Globus pallidus (tissue), 1 donor: ENCODE results near the gene KCNQ1OT1.
"Not testable (repeated sequence)": the region's sequence is repeated elsewhere in the genome, so short reads cannot be mapped to it uniquely, and the experiment has no call there.

Experiments
- DNase-seq: peaks from one replicate; pipeline ENCODE4 v3.0.0-alpha.2; 2015; ENCODE audit warnings: low spot score

KCNQ1OT1 gene

DNA sequence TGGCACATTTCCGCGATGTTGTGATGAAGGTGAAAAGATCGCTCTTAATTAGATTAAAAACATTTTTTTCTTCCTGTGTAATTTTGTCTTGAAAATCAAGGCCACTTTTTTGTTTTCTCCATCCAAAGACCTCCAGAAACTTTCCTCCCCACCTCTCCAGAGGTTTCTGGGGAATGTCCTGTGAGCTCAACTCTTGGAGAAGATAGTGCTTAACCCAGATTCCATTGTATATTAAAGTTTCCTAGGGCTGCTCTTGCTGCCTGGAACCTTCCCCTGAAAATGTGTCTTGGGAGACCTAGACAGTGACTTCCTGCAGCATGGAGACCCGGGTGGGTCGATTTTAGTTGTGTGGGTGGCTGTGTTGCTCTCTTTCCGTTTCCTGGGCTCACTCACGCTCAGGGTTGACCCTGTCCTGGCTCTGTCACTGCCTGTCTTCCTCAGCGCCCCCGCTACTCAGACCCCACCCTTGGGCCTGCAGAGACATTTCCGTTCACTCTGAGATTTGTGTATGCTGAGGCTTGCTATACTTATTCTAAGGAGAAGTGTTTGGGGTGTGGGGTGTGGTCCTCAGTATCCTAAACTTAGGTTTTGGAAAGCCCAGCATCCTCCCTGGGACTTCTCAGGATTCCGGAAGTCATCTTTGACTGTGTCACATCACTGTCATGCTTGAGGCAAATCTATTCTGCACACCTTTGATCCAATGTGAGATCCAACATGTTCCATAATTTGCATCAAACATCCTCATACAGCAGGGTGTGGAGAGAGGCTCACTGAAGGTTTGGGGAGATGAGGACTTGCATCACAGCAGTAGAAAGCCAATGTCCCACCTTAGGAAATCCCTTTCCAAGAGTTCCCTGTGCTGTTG is 47.2 kb downstream of the KCNQ1OT1 start:
- no peak for DNase-seq

DNA sequence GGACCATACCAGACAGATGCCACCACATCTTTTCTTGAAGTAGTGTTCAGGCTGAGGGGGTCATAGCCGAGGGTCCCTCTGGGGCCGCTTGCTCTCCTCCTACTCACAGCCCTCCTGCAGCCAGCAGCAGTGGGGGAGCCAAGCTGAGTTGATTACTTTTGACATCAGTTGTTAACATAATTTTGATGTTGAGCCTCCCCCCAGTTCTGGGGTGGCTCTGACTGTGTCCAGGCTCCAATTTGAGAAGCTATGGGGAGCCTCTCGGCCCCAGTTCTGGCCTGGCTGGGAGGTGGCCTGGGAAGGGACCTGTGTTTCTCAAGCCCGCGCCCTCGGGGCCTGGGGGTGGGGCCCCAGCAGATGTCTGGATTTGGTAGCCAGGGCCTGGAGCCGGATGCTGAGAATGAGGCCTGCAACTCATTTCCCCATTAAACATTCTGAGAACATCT is 47.9 kb downstream of the KCNQ1OT1 start:
- DNase-seq = no peak

DNA sequence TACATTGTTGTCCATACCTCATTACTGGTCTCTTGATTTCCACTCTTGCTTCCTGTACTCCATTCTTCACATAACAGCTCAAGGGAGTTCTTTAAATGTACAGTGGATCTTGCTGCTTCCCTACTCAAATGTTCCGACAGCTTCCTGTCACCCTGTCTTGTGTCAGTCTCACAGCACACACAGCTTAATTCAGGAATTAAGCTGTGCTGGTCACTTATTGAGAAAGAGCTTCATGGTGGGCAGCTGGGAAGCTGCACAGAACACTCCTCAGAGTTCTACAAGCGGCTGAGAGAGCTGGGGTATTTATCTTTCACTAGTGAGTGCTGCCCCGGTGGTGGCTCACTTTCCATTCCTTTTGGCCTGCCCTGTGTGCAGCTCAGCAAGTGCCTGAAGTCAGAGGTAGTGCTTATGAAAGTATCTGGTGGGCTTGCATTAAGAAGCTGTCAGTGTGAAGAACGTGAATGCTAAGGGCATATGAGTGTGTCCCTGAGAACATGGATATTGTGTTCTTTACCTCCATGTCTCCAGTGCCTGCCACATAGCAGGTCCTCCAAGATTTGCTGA is 48.7 kb downstream of the KCNQ1OT1 start:
- DNase-seq = no peak

- no peak for DNase-seq
Observed at GRCh38 chr11:2650343-2650867, 49.4 kb downstream of the KCNQ1OT1 start.

- DNase-seq = no peak
Observed at GRCh38 chr11:2649848-2650247, 49.9 kb downstream of the KCNQ1OT1 start.

- DNase-seq = no peak
Observed at GRCh38 chr11:2649400-2649799, 50.4 kb downstream of the KCNQ1OT1 start.

DNA sequence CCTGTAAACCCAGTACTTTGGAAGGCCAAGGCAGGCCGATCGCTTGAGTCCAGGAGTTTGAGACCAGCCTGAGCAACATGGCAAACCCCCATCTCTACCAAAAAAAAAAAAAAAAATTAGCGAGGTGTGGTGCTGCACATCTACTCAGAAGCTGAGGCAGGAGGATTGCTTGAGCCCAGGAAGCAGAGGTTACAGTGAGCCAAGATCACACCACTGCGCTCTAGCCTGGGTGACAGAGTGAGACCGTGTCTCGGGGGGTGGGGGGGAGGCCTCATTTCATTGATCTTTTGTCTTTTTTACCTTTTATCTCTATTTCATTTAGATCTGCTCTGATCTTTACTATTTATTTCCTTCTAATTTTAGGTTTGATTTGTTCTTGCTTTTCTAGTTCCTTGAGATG is 51.8 kb downstream of the KCNQ1OT1 start:
- no peak for DNase-seq

DNA sequence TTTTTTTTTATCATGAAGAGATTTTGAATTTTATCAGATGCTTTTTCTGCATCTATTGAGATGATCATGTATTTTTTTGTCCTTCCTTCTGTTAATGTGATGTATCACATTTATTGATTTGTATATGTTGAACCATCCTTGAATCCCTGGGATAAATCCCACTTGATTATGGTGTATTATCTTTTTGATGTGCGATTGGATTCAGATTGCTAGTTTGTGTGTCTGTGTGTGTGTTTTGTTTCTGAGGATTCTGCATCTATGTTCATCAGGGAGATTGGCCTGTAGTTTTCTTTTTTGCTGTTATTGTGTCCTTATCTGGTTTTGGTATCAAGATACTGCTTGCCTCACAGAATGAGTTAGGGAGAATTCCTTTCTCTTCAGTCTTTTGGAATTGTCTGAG is 52.6 kb downstream of the KCNQ1OT1 start:
- no peak for DNase-seq

- DNase-seq = no peak
Observed at GRCh38 chr11:2645779-2646118, 54.0 kb downstream of the KCNQ1OT1 start.

- no peak for DNase-seq
Observed at GRCh38 chr11:2644844-2645778, 54.7 kb downstream of the KCNQ1OT1 start.

DNA sequence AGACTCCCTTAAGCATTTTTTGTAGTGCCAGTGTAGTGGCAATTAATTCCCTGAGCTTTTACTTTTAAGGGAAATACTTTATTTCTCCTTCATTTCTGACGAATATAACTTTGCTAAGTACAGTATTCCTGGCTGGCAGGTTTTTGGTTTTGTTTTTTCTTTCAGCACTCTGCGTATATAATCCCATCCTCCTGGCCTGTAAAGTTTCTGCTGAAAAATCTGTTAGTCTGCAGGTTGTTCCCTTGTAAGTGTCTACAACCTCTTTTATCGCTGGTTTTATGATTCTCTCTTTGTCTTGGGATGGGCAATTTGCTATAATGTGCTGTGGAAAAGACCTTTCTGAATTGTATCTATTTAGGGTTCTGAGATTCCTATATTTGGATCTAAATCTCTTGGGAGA is 56.0 kb downstream of the KCNQ1OT1 start:
- DNase-seq = no peak

- DNase-seq = no peak
Observed at GRCh38 chr11:2641623-2642022, 58.2 kb downstream of the KCNQ1OT1 start.

DNA sequence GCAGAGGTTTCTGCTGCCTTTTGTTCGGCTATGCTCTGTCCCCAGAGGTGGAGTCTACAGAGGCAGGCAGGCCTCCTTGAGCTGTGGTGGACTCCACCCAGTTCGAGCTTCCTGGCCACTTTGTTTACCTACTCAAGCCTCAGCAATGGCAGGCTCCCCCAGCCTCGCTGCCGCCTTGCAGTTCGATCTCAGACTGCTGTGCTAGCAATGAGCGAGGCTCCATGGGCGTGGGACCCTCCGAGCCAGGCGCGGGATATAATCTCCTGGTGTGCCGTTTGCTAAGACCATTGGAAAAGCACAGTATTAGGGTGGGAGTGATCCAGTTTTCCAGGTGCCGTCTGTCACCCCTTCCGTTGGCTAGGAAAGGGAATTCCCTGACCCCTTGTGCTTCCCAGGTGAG is 60.0 kb downstream of the KCNQ1OT1 start:
- not testable (repeated sequence) for DNase-seq

DNA sequence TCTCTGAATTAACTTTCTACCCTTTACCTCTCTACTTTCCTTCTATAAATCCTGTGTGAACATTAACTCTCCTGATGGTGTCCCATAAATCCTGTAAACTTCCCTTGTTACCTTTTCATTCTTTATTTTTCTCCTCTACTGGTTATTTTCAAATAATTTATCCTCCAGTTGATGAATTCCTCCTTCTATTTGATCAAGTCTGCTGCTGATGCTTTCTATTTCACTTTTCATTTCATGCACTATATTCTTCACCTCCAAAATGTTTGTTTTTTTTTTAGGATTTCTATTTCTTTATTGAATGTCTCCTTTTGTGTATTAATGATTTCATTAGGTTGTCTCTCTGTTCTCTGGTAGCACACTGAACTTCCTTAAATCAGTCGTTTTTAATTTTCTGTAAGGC is 68.6 kb downstream of the KCNQ1OT1 start:
- DNase-seq = no peak

GRCh38 chr11:2630679-2631078 is 69.1 kb downstream of the KCNQ1OT1 start:
- DNase-seq = no peak

DNA sequence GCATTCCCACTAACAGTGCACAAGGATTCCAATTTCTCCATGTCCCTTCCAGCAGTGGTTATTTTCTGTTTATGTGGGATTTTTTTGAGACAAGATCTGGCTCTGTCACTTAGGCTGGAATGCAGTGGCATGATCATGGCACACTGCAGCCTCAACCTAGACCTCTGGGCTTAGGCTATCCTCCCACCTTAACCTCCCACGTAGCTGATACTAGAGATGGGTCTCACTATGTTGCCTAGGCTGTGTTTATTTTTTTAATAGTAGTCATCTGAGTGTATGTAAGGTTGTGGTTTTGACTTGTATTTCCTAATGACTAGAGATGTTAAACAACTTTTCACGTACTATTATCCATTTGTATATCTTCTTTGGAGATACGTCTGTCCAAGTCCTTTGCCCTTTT is 74.6 kb downstream of the KCNQ1OT1 start:
- no peak for DNase-seq

DNA sequence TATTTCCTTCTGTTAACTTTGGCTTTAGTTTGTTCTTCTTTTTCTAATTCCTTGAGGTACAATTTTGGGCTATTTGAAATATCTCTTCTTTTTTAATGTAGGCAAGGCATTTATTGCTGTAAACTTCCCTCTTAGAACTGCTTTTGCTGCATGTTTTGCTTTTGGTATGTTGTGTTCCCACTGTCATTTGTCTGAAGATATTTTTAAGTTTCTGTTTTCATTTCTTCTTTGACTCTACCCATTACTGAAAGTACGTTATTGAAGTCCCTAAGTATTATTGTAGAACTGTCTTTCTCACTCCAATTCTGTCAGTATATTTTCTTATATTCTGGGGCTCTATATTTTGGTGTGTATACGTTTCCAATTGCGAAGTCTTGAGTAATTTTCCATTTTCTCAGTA is 77.9 kb downstream of the KCNQ1OT1 start:
- DNase-seq = no peak

GRCh38 chr11:2612884-2613571 is 86.8 kb downstream of the KCNQ1OT1 start:
- no peak for DNase-seq

DNA sequence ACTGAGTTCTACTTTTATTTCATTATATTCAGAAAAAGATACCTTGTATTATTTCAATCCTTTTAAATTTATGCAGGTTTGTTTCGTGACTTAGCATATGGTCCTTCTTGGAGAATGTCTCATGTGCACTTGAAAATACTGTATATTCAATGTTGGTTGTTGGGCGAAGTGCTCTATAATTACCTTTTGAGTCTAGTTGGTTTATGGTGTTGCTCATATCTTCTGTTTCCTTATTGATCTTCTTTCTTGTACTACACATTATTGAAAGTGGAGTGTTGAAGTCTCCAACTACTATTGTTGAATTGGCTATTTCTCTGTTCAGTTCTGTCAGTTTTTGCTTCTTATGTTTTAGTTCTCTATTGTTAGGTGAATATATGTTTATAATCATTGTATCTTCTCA is 90.4 kb downstream of the KCNQ1OT1 start:
- DNase-seq = no peak

DNA sequence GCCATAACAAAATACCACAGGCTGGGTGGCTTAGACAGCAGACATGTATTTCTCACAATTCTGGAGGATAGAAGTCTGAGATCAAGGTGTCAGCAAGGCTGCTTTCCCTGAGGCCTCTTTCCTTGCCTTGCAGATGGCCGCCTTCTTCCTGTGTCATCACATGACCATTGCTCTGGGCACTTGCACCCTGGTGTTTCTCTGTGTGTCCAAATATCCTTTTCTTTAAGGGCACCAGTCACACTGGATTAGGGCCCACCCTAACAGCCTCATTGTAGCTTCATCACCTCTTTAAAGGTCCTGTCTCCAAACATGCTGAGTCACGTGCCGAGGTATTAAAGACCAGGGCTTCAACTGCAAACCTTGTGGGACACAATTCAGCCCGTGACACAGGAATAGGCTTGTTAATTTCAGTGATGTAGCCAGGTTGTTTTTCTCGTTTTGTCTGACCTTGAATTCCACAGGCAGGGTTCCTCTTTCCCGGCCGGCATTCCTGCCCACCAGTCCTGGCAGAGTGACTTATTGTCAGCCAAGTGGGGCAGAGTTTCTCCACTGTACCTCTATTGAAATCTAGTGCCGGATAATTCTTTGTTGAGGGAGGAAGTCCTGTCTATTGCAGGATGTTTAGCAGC is 100.1 kb downstream of the KCNQ1OT1 start:
- no peak for DNase-seq

DNA sequence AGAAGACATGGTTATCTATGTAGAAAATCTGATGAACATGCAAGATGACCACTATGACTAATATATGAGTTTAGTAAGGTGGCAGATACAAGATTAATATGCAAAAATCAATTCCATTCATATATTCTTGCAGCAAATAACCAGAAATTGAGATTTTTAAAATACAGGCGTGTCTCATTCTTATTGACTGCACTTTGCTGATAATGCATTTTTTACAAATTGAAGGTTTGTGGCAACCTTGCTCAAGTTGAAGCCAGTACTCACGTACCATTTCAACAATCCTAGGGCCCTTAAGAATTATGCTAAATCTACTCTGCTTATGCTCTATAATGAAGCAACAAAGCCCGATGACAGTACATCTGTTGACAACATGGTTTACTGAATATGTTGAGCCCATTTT is 104.6 kb downstream of the KCNQ1OT1 start:
- no peak for DNase-seq
